Bone marrow (tissue), 2 donors: ENCODE data around the gene CLSTN1.
A peak's percentile ranks its signal among the peaks of the same experiment; 100 is the strongest.
"Not testable (repeated sequence)": the region's sequence is repeated elsewhere in the genome, so short reads cannot be mapped to it uniquely, and the experiment has no call there.

Experiments
- DNase-seq, 2 donors: peaks; one replicate each; lab custom pipeline; 2025; lab: John Stamatoyannopoulos, UW

The CLSTN1 gene

DNA sequence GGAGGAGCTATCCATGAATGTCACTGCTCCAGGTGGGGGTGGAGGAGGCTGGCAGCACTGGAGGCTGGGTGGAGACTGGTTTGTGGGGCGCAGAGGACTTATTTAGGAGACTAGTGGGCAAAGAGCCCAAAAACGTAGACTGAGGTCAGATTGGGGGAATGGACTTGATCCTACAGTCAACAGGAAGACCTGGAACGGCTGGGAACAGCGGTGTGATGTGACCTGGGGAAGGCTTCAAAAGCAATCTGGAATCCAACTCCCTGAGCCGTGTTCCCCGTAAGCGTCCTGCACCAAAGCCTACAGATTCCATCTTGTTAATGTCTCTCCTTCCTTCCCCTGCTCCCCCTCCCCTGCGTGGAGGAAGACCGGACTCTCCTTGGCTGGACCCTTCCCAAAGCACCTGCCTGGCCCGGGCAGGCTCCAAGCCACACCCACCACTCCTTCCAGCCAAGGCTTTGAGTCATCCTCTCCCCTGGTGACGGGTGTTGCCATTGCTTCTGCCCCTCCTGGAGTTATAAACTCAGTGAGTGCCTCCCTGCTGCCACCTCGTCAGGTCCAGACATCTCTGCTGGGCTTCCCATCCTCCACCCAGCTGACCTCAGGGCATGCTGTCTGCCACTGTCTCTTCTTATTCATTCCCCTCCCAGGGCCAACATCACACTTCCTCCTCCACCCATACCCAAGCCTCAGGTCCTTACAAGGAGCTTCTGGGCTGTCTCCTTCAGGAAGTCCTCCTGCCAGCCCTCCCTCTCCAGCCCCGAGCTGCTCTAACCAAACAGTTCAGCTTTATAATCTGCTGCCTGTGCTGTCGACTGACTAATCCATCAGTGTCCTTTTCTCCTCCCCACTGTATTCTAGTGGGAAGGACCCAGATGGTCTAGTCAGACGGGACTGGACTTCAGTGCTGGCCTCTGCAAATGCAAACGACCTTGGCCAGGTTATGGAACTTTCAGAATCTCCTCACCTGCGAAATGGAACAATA is 1.6 kb upstream of the CLSTN1 start:
- peak; percentile 23 to 71 for DNase-seq

DNA sequence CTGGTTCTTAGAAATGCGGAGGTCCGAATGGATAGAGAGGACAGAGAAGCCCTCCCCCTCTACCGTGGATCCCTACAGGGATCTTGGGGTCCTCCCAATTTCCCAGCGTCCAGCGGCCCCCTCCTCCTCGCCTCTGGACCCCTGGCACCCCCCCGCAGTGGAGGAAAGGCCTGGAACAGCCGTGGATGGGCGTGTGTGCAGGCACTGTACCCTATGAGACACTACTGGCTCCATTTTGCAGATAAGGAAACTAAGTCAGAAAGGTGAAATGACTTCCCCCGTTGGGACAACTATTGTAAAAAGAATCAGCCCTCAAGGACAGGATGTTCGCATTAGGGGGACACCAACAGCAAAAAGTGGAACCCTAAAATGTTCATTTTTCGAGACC is 931 bp upstream of the CLSTN1 start:
- no peak for DNase-seq

DNA sequence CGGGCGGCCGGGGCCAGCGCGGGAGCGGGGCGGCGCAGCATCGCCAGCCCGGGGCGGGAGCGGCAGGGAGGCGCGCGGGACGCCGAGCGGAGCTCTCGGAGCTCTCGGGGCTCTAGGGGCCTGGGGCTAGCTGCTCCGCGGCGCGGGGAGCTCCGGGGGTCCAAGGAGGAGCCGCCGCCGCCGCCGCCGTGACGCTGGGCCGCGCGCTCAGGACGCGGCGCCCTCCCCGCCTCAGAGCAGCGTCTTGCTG is 147 bp downstream of the CLSTN1 start:
- no peak for DNase-seq

DNA sequence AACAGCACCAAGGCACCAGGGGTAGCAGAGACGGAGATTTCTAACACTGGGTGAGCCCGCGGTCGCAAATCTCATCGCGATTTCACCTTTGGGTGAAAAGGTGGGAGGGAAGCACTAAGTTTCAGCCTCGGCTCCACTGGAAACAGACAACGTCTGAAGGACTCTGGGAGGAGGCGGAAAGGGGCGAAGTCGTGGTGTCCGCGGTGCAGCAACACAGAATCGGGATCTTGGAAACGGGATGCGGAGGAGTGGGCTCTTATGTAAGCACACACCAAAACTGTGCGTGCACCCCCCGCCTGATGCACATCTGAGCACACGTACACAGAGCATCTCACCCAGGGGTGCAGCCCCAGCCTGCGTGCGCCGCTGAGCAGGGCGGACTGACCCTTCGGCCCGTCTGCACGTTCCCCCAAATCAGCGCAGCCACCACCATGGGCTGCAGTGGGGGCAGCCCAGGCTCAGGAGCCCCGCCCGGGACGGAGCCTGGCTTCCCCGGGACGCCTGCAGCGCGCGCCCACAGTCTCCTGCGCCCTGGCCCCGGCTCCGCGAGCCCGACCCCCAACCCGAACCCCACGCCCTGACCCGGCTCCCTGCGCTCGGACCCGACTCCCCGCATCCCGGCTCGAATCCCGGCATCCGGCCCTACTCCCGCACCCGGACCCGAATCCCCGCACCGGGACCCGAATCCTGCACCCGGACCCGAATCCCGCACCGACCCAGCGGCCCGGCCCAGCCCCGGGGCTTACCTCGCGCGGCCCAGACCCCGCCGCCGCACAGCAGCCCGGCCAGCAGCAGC is 670 bp downstream of the CLSTN1 start:
- DNase-seq: no peak

DNA sequence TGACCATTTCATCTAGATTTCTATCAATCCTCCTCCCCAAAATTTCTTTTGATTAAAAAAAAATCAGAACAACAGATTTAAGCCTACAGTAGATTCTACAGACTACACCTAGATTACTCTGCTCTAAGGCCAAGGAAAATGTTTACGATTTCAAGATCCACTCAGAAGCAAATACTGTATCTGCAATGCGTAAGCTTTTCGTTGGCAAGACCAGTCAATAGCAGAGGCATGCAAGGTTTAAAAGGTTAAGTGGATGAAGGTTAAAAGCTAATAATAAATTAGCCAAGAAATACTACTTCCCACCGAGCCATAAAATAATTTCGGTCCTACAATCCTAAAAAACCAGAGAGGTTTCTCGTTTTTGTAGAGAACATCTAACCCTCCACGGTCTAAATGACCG is 1.3 kb downstream of the CLSTN1 start:
- DNase-seq: no peak

DNA sequence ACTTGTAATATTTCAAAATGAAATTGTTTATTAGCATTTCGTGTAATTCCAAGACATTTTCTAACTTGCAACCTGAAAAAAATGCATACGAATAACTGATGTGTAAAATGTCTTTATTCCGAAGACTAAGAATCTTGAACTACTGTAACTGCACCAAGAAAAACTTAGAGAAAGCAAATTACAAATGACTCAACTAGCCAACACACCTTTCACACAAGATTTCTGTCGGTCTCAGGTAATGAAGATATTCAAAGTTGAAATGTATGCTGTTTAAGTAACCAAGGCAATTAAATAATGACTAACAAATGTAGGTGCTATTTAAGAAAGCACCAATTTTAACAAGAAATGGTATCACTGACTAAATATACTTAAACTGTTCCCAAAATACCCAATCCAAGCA is 2.1 kb downstream of the CLSTN1 start:
- DNase-seq: no peak

DNA sequence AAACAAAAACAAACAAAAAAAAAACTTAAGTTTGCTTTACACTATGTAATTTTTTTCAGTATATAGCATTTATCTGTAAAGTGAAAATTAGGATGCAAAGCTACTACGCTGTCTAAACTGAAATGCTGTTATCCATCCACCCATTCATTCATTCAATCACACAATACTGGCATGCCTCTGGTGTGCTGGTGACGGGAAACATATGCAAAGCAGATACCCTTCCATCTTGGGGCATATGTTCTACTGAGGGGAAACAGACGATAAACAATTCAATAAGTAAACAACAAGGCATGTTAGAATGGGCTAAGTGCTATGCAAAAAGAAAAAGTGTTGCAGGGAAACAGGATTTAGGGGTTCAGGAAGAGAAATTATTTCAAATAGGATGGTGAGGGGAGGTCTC is 3.2 kb downstream of the CLSTN1 start:
- no peak for DNase-seq

DNA sequence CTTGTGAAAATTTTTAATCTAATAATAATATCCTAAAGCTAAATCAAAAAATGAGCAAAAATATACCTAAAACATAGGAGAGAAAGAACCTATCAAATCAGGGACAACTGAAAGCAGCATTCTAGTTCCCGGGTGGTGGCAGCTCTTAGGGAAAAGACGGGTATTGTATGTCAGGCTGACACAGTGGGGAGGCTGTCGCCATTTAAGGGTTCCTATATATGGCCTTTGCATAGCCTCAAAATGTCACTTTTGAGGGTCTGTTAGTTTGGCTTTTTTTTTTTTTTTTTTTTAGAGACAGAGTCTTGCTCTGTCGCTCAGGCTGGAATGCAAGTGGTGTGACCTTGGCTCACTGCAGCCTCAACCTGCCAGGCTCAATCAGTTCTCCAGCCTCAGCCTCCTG is 6.0 kb downstream of the CLSTN1 start:
- DNase-seq: no peak

DNA sequence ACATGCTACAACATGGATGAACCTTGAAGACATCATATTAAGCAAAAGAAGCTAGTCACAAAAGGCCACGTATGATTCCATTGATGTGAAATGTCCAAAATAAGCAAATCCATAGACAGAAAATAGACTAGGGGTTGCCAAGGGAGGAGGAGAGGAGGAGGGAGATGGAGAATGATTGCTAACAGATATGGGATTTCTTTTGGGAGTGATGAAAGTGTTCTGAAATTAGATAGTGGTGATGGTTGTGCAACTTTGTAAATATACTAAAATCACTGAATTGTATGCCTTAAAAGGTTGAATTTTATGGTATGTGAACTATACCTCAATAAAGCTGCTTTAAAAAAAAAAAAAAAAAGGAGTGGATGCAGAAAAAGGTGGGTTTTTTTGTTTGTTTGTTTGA is 7.6 kb downstream of the CLSTN1 start:
- no peak for DNase-seq

DNA sequence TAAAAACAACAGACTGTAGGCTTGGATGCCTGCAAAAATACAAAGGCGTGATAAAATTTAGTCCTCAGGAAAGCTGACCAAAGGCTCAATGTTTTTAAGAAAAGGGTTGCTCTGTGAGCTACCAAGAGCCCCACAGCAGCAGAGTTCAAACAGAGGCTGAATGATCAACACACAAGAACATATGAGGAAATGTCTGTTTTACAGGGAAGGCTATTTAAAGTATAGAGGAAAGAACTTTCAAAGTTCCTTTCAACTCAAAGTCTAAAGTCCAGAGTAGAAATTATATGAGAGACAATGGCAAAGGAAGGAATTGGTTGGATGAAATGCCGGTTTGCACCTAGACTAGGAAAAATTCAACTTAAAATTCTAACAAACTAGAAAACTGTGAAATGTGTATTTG is 8.6 kb downstream of the CLSTN1 start:
- no peak for DNase-seq

DNA sequence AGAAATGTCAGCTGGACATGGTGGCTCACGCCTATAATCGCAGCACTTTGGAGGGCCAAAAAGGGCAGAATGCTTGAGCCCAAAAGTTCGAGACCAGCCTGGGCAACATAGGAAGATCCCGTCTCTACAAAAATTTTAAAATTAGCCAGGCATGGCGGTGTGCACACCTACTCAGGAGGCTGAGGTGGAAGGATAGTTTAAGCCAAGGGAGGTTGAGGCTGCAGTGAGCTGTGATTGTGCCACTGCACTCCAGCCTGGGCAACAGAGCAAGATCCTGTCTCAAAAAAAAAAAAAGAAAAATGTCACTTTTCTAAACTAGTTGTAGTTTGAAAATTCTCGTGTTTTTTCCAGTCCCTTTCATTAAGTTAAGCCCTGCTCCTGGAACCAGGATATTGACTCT is 9.1 kb downstream of the CLSTN1 start:
- DNase-seq: no peak

DNA sequence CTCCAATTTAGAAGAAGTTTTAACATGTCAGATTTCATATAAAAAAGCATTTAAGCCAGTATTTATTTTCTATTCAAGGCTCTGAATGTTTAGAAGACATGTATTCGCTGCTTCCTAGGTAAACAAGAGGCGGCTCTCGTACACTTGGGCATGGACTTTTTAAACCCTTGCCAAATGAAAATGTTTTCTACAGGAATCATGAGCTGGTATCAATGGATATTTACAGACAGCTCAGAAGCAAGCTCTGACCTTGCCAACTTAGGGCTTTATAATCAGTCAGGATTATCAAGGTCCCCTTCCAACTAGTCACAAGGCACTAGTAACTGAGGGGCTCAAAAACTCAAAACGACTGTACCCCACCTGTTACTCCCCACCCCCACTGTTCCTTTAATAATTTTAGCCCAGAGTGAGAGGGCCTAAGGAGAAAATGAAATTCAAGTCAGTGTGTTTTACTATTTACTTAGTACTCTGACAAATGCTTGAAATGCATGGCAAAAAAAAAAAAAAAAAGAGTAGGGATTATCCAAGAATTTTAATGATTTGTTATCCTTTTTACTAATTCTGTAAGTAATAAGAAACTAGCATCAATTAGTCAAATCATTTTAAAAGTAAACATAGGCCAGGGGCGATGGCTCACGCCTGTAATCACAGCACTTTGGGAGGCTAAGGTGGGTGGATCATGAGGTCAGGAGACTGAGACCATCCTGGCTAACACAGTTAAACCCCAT is 12.4 kb downstream of the CLSTN1 start:
- DNase-seq: no peak

DNA sequence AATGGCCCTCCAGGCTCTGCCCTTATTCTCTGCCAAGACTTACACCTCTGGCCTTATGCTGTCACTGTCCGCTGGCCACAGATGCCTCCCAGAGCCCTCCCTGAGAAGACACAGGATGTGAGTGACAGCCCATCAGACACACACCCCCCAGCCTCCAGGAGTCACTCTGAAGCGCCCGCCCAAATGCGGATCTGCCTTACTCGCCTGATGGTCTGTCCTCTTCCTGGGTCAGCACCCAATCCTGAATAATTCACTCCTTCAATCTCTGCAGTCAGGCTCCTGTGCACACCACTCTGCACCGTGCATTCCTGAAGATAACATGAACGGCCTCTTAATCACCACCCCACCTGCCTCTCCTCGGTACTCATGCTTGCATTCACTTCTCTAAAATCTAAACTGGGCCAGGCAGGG is 14.7 kb downstream of the CLSTN1 start:
- no peak for DNase-seq

DNA sequence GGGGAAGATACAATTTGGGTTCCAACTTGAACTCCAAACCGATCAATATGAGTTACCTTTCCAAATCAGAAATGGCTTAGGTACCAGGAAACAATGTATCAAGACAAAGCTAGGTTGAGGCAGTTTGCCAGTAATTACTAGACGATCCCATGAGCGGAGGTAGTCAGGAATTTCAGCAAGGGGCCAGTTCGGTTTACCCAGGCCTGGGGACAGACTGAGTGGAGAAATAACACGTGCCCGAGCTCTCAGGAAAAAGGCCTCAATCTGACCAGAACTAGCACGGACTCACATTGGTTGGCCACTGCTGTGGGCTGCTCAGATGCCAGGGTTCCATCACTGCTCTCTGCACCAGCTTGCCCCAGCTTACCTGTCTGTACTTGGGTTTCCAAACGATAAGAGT is 15.3 kb downstream of the CLSTN1 start:
- no peak for DNase-seq

DNA sequence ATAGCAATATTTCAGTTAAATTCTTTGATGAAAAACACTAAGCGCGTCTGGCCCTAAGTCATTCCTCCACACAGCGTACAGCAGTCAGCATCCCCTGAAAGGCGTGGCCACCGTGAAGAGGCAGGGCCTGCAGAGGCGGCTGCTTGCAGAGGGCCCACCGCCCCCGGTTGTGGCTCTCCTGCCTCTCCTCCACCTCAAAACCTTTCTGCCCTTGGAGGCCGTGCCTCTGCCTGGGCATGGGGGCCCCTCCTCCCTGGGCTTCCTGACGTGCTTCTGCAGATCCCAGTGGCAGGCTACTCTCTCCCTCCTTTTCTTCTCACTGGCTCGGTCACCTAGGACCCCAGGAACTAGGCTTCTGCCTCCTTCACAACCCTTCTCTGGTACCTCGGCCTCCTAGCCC is 16.2 kb downstream of the CLSTN1 start:
- DNase-seq: no peak

DNA sequence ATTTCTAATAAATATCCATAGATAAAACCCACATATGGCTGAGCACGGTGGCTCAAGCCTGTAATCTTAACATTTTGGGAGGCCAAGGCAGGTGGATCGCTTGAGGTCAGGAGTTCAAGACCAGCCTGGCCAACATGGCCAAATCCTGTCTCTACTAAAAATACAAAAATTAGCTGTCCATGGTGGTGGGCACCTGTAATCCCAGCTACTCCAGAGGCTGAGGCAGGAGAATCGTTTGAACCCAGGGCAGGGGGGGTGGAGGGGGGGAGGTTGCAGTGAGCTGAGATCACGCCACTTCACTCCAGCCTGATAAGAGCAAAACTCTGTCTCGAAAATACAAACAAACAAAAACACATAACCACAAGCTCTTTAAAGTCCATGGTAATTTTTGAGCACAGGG is 17.8 kb downstream of the CLSTN1 start:
- not testable (repeated sequence) for DNase-seq

DNA sequence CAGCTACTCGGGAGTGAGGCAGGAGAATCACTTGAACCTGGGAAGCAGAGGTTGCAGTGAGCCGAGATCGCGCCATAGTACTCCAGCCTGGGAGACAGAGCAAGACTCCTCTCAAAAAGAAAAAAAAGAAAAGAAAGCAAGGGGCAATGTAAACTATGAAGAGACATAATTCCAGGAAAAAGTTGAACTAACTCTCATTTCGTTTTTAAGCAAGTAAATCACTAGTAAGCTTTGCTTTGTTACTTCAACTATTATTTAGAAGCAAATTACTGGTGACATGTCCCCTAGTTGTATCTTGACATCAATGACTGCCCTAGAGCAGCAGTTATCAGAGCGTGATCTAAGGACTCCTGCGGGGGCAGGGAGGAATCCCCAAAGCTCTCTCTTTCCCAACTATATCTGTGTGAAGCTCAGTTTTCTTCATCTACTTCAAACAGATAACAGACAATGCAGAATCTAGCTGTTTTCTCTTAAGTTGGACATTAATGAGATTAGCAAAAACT is 18.7 kb downstream of the CLSTN1 start:
- DNase-seq: no peak

DNA sequence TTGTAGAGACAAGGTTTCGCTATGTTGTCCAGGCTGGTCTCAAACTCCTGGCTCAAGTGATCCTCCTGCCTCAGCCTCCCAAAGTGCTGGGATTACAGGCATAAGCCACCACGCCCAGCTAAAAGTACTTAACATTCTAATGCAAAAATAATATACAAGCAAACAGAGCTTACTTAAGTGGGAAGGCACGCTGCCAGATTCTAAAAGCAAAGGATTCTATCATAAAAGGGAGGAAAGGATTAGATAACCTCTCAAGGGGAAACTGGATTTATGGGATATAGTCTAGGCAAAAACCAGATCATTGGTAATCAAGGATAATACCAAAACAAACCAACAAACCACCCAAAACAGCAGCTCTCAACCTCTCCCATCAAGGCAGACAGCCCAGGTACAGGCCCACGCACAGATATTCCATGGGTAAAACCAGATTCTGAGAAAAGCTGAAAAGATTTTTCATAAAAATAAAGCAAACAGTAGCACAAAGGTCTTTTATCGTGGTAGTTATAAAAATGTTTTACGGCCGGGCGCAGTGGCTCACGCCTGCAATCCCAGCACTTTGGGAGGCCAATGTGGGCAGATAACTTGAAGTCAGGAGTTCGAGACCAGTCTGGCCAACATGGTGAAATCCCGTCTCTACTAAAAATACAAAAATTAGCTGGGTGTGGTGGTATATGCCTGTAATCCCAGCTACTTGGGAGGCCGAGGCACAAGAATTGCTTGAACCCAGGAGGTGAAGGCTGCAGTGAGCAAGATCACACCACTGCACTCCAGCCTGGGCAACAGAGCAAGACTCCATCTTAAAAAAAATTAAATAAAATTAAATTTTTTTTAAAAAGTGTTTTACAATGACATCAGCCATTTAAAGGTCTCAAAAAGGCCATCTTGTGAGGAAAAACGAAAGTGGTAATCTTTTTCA is 20.5 kb downstream of the CLSTN1 start:
- not testable (repeated sequence) for DNase-seq

DNA sequence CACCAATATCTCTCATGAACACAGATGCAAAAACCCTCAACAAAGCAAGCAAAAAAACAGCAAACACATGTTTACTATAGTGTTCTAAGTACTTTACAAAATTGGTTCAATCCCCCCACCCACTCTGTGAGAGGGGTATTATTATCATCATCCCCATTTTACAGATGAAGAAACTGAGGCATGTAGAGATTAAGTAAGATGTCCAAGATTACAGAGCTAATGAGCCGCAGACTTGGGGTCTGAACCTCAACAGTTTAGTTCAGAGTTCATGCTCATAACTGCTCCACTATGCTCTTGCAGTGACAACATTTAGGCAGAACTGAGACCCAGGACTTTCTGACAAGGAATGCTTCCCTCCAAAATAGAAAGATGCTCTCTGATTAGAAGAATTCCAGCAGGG is 21.9 kb downstream of the CLSTN1 start:
- DNase-seq: no peak

DNA sequence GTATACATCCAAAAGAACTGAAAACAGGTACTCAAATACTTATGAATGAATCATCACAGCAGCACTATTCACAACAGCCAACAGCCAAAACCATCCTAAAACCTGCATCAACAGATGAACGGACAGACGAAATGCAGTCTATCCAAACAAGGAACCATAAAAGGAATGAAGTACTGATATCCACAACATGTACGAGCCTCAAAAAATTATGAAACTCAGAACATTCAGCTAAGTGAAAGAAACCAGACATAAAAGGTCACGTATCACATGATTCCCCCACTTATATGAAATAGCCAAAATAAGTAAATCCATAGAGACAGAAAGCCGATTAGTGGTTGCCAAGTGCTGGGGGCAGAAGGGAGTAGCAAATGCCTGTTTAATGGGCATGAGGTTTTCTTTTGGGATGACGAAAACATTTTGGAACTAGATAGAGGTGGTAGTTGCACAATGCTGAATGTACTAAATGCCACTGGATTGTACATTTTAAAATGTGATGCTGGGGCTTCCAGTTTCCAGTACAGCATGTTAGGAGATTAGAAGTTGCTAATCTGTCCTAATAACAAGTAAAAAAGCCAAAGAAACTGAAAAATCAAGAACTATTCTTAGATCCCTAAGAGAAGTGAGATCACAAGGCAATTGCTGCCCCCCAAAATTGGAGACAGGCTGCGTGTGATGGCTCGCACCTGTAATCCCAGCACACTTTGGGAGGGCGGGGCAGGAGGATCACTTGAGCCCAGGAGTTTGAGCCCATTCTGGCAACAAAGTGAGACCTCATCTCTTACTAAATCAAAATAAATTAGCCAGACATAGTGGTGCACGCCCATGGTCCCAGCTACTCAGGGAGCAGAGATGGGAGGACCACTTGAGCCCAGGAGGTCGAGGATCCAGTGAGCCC is 25.3 kb downstream of the CLSTN1 start:
- no peak for DNase-seq

DNA sequence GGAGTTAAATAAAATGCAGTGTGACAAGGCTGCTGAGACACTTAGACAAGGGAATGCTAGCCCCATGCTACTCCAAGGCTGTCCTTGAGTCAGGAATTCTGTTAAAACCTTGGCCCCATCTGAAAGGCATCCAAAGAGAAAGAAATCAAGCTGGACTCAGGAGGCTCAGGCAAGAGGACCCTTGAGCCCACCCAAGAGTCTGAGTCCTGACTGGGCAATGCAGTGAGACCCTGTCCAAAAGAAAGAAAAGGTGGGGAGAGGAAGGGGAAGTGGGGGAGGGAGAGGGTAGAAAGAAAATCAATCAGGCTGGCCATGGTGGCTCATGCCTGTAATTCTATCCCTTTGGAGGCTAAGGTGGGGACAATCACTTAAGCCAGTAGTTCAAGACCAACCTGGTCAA is 26.7 kb downstream of the CLSTN1 start:
- no peak for DNase-seq
